Measurements from ENCODE around the gene FHDC1.

The FHDC1 gene

GRCh38 chr4:152909901-152910300, 26.2 kb upstream of the FHDC1 start:
- H3K9ac ChIP-seq (ENCODE audit: low read length) = no peak overlapping the region
- peaks cover 35% of the 10 kb centered on the region for H3K36me3 ChIP-seq (ENCODE audit: control insufficient read depth, insufficient read depth, low read length, severe bottlenecking)
- H3K4me1 ChIP-seq (ENCODE audit: control insufficient read depth, insufficient read depth, low read length) = no peaks in the 10 kb centered on the region
- H3K4me3 ChIP-seq (ENCODE audit: low read length) = no peak overlapping the region
- no peak for DNase-seq (ENCODE audit: low read depth)
- no peaks in the 10 kb centered on the region for H3K9me3 ChIP-seq (ENCODE audit: control insufficient read depth, low read length)
- H3K27me3 ChIP-seq (replicated peaks; ENCODE audit: control insufficient read depth, insufficient read depth, low read length) = no peaks in the 10 kb centered on the region

GRCh38 chr4:152910521-152910920, 25.6 kb upstream of the FHDC1 start:
- Histone ChIP-seq H3K27me3 (replicated peaks; ENCODE audit: control insufficient read depth, insufficient read depth, low read length) (no peaks in the 10 kb centered on the region), H3K4me3 (ENCODE audit: low read length) (no peak overlapping the region), H3K36me3 (ENCODE audit: control insufficient read depth, insufficient read depth, low read length, severe bottlenecking) (peaks cover 35% of the 10 kb centered on the region), H3K9me3 (ENCODE audit: control insufficient read depth, low read length) (no peaks in the 10 kb centered on the region), H3K4me1 (ENCODE audit: control insufficient read depth, insufficient read depth, low read length) (no peaks in the 10 kb centered on the region), H3K9ac (ENCODE audit: low read length) (no peak overlapping the region)
- no peak for DNase-seq (ENCODE audit: low read depth)

DNA sequence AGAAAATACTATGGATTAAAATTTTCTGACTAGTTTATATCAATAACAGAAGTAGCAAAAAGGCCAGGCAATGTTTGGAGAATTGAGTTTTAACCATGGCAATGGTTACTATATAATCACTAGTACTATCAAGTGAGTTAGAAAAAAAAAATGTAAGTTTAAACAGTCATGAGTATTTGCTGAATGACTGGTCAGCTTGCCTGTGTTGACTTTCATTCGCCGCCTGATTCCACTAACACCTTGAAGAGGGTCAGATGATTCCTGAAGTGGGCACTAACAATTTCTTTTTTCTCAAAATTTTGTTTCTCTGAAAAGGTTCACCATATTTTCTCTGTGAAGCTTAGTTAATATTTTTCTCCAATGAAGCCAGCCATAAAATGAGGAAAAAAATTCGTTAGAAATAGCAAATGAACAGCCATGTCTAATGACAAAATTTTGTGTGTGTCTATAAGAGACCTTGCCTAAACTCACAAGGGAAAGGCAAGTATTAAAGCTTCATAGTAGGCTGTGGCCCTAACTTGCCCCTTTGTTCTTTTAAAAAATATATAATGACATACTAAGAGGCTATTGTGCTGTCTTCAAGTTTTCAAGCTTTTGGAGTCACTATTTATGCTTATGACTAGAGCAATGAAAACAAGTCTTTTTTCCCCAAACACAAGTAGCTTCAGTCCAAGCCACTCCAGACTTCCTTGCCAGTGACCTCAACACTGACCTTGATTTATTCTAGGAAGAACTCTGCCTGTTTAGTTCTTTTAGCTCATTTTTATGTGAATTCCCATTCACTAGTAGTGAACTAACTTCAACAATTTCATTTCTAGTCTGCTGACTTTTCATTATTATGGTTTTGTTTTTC, 18.4 kb upstream of the FHDC1 start:
- Histone ChIP-seq H3K9me3 (ENCODE audit: control insufficient read depth, low read length) (peaks cover 12% of the 10 kb centered on the region), H3K36me3 (ENCODE audit: control insufficient read depth, insufficient read depth, low read length, severe bottlenecking) (peaks cover 15% of the 10 kb centered on the region), H3K9ac (ENCODE audit: low read length) (no peak overlapping the region), H3K4me3 (ENCODE audit: low read length) (no peak overlapping the region), H3K4me1 (ENCODE audit: control insufficient read depth, insufficient read depth, low read length) (no peaks in the 10 kb centered on the region), H3K27me3 (replicated peaks; ENCODE audit: control insufficient read depth, insufficient read depth, low read length) (no peaks in the 10 kb centered on the region)
- no peak for DNase-seq (ENCODE audit: low read depth)

- Histone ChIP-seq H3K9me3 (ENCODE audit: control insufficient read depth, low read length) (peaks cover 12% of the 10 kb centered on the region), H3K36me3 (ENCODE audit: control insufficient read depth, insufficient read depth, low read length, severe bottlenecking) (peaks cover 11% of the 10 kb centered on the region)
Measured at GRCh38 chr4:152919826-152920225, 16.3 kb upstream of the FHDC1 start.

DNA sequence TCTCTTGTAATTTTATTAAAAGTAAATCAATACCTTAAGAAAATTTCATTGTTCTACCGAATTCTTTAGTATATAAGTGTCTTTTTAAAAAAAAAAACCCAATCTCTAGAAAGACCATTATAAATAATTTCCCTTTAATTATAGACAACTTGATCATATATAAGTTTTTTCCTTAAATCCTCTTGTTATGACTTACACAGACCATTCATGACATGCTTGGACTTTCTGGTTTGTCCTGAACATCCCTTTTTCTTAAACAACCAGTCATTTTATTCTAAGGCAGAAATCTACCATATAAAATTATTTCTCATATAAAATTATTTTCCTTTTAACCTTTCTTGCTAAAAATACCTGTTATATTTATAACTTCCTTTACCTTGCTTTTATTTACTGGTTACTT, 15.4 kb upstream of the FHDC1 start:
- H3K4me3 ChIP-seq (ENCODE audit: low read length) = peak overlapping the region; percentile 41
- peaks cover 11% of the 10 kb centered on the region for H3K36me3 ChIP-seq (ENCODE audit: control insufficient read depth, insufficient read depth, low read length, severe bottlenecking)
- DNase-seq (ENCODE audit: low read depth) = no peak
- no peaks in the 10 kb centered on the region for H3K27me3 ChIP-seq (replicated peaks; ENCODE audit: control insufficient read depth, insufficient read depth, low read length)
- no peak overlapping the region for H3K9ac ChIP-seq (ENCODE audit: low read length)
- no peaks in the 10 kb centered on the region for H3K4me1 ChIP-seq (ENCODE audit: control insufficient read depth, insufficient read depth, low read length)
- peaks cover 12% of the 10 kb centered on the region for H3K9me3 ChIP-seq (ENCODE audit: control insufficient read depth, low read length)

More at GRCh38 chr4:152919826-152920225, 16.3 kb upstream of the FHDC1 start:
- no peak for DNase-seq (ENCODE audit: low read depth)
- Histone ChIP-seq H3K4me1 (ENCODE audit: control insufficient read depth, insufficient read depth, low read length) (no peaks in the 10 kb centered on the region), H3K4me3 (ENCODE audit: low read length) (no peak overlapping the region), H3K9ac (ENCODE audit: low read length) (no peak overlapping the region), H3K27me3 (replicated peaks; ENCODE audit: control insufficient read depth, insufficient read depth, low read length) (no peaks in the 10 kb centered on the region)

- Histone ChIP-seq H3K4me3 (ENCODE audit: low read length) (no peak overlapping the region), H3K27me3 (replicated peaks; ENCODE audit: control insufficient read depth, insufficient read depth, low read length) (no peaks in the 10 kb centered on the region), H3K36me3 (ENCODE audit: control insufficient read depth, insufficient read depth, low read length, severe bottlenecking) (peaks cover 11% of the 10 kb centered on the region), H3K9me3 (ENCODE audit: control insufficient read depth, low read length) (peaks cover 12% of the 10 kb centered on the region), H3K9ac (ENCODE audit: low read length) (no peak overlapping the region), H3K4me1 (ENCODE audit: control insufficient read depth, insufficient read depth, low read length) (no peaks in the 10 kb centered on the region)
- DNase-seq (ENCODE audit: low read depth) = no peak
Measured at GRCh38 chr4:152921284-152921683, 14.8 kb upstream of the FHDC1 start.

- Histone ChIP-seq H3K9ac (ENCODE audit: low read length) (no peak overlapping the region), H3K4me3 (ENCODE audit: low read length) (no peak overlapping the region), H3K4me1 (ENCODE audit: control insufficient read depth, insufficient read depth, low read length) (no peaks in the 10 kb centered on the region), H3K9me3 (ENCODE audit: control insufficient read depth, low read length) (peaks cover under 1% of the 10 kb centered on the region), H3K27me3 (replicated peaks; ENCODE audit: control insufficient read depth, insufficient read depth, low read length) (no peaks in the 10 kb centered on the region), H3K36me3 (ENCODE audit: control insufficient read depth, insufficient read depth, low read length, severe bottlenecking) (no peaks in the 10 kb centered on the region)
- DNase-seq (ENCODE audit: low read depth) = no peak
Measured at GRCh38 chr4:152925851-152926250, 10.3 kb upstream of the FHDC1 start.

GRCh38 chr4:152926959-152927358, 9.2 kb upstream of the FHDC1 start:
- Histone ChIP-seq H3K9ac (ENCODE audit: low read length) (no peak overlapping the region), H3K4me1 (ENCODE audit: control insufficient read depth, insufficient read depth, low read length) (no peaks in the 10 kb centered on the region), H3K36me3 (ENCODE audit: control insufficient read depth, insufficient read depth, low read length, severe bottlenecking) (no peaks in the 10 kb centered on the region), H3K9me3 (ENCODE audit: control insufficient read depth, low read length) (no peaks in the 10 kb centered on the region), H3K27me3 (replicated peaks; ENCODE audit: control insufficient read depth, insufficient read depth, low read length) (no peaks in the 10 kb centered on the region), H3K4me3 (ENCODE audit: low read length) (no peak overlapping the region)
- DNase-seq (ENCODE audit: low read depth) = no peak

DNA sequence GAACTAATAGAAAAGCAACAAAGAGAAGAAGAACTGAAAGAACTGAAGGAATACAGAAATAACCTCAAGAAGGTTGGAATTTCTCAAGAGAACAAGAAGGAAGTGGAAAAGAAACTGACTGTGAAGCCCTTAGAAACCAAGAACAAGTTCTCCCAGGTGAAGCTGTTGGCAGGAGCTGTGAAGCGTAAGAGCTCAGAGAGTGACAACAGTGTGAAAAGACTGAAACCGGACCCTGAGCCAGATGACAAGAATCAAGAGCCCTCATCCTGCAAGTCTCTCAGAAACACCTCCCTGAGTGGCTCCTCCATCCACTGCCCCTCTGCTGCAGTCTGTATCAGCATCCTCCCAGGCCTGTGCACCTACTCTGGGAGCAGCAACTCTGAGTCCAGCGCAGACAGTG, 8.4 kb upstream of the FHDC1 start:
- Histone ChIP-seq H3K4me1 (ENCODE audit: control insufficient read depth, insufficient read depth, low read length) (no peaks in the 10 kb centered on the region), H3K36me3 (ENCODE audit: control insufficient read depth, insufficient read depth, low read length, severe bottlenecking) (no peaks in the 10 kb centered on the region), H3K9me3 (ENCODE audit: control insufficient read depth, low read length) (no peaks in the 10 kb centered on the region), H3K9ac (ENCODE audit: low read length) (no peak overlapping the region), H3K27me3 (replicated peaks; ENCODE audit: control insufficient read depth, insufficient read depth, low read length) (no peaks in the 10 kb centered on the region), H3K4me3 (ENCODE audit: low read length) (no peak overlapping the region)
- DNase-seq (ENCODE audit: low read depth) = no peak

- Histone ChIP-seq H3K36me3 (ENCODE audit: control insufficient read depth, insufficient read depth, low read length, severe bottlenecking) (no peaks in the 10 kb centered on the region), H3K4me1 (ENCODE audit: control insufficient read depth, insufficient read depth, low read length) (no peaks in the 10 kb centered on the region), H3K9ac (ENCODE audit: low read length) (no peak overlapping the region), H3K27me3 (replicated peaks; ENCODE audit: control insufficient read depth, insufficient read depth, low read length) (no peaks in the 10 kb centered on the region), H3K9me3 (ENCODE audit: control insufficient read depth, low read length) (no peaks in the 10 kb centered on the region), H3K4me3 (ENCODE audit: low read length) (no peak overlapping the region)
- DNase-seq (ENCODE audit: low read depth) = no peak
Measured at GRCh38 chr4:152928286-152928685, 7.8 kb upstream of the FHDC1 start.

- H3K36me3 ChIP-seq (ENCODE audit: control insufficient read depth, insufficient read depth, low read length, severe bottlenecking) = no peaks in the 10 kb centered on the region
- no peak overlapping the region for H3K9ac ChIP-seq (ENCODE audit: low read length)
- H3K9me3 ChIP-seq (ENCODE audit: control insufficient read depth, low read length) = no peaks in the 10 kb centered on the region
- H3K27me3 ChIP-seq (replicated peaks; ENCODE audit: control insufficient read depth, insufficient read depth, low read length) = no peaks in the 10 kb centered on the region
- no peak for DNase-seq (ENCODE audit: low read depth)
- no peaks in the 10 kb centered on the region for H3K4me1 ChIP-seq (ENCODE audit: control insufficient read depth, insufficient read depth, low read length)
- no peak overlapping the region for H3K4me3 ChIP-seq (ENCODE audit: low read length)
Measured at GRCh38 chr4:152929888-152930287, 6.2 kb upstream of the FHDC1 start.

DNA sequence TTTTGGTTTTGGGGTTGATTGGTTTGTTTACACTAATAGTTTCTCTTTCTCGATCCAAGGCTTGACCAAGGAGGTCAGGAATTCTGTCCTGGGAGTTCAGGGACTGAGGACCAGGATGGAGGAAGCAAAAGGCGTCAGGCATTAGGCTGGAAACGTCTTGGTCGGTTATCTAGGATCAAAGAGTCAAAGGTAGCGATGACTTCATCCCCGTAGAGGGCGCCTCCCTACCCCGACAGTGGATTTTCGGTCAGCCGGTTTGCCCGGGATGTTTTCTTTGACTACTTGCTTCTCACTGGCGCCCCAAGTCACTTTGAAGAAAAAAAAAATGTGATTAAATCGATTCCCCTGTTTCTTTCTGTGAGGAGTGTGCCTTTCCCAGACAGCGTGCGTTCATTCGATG, 980 bp upstream of the FHDC1 start:
- DNase-seq (ENCODE audit: low read depth) = peak; percentile 11
- Histone ChIP-seq H3K9ac (ENCODE audit: low read length) (no peak overlapping the region), H3K4me1 (ENCODE audit: control insufficient read depth, insufficient read depth, low read length) (peaks cover 3% of the 10 kb centered on the region), H3K9me3 (ENCODE audit: control insufficient read depth, low read length) (no peaks in the 10 kb centered on the region), H3K27me3 (replicated peaks; ENCODE audit: control insufficient read depth, insufficient read depth, low read length) (peaks cover 20% of the 10 kb centered on the region), H3K36me3 (ENCODE audit: control insufficient read depth, insufficient read depth, low read length, severe bottlenecking) (no peaks in the 10 kb centered on the region), H3K4me3 (ENCODE audit: low read length) (no peak overlapping the region)

All from adipocyte (in vitro differentiated cells).